ENCODE results near the gene IL11.

Gene IL11

GRCh38 chr19:55389386-55390317, 19.4 kb upstream of the IL11 start:
- Histone ChIP-seq H3K4me1 (ENCODE audit: insufficient read depth, low read length) (peaks cover 38% of the 10 kb centered on the region), H3K4me3 (ENCODE audit: low read depth in 1 of 2, low read length in 2 of 2) (no peak overlapping the region), H3K4me2 (ENCODE audit: insufficient read depth, low read length) (peak overlapping the region; percentile 98; the same call in 1 of the 2 replicates), H3K27ac (ENCODE audit: low read length) (no peak overlapping the region), H4K20me1 (ENCODE audit: insufficient read depth, low read length) (peaks cover 57% of the 10 kb centered on the region), H3K79me2 (ENCODE audit: insufficient read depth, low read length) (peaks cover 45% of the 10 kb centered on the region), H2AFZ (ENCODE audit: low read depth, low read length) (no peak overlapping the region), H3K9ac (ENCODE audit: low read depth, low read length) (no peak overlapping the region), H3K27me3 (ENCODE audit: insufficient read depth, low read length, poor library complexity) (no peaks in the 10 kb centered on the region), H3K36me3 (ENCODE audit: insufficient read depth, low read length) (peaks cover 48% of the 10 kb centered on the region), H3K9me3 (ENCODE audit: insufficient read depth, low read length, severe bottlenecking) (no peaks in the 10 kb centered on the region)
- TF ChIP-seq EZH2 (IDR thresholded peaks at IDR 0.05; ENCODE audit: borderline replicate concordance, low read depth, low read length, severe bottlenecking), result no peak
- TF ChIP-seq, protein P1, sequence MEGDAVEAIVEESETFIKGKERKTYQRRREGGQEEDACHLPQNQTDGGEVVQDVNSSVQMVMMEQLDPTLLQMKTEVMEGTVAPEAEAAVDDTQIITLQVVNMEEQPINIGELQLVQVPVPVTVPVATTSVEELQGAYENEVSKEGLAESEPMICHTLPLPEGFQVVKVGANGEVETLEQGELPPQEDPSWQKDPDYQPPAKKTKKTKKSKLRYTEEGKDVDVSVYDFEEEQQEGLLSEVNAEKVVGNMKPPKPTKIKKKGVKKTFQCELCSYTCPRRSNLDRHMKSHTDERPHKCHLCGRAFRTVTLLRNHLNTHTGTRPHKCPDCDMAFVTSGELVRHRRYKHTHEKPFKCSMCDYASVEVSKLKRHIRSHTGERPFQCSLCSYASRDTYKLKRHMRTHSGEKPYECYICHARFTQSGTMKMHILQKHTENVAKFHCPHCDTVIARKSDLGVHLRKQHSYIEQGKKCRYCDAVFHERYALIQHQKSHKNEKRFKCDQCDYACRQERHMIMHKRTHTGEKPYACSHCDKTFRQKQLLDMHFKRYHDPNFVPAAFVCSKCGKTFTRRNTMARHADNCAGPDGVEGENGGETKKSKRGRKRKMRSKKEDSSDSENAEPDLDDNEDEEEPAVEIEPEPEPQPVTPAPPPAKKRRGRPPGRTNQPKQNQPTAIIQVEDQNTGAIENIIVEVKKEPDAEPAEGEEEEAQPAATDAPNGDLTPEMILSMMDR (IDR thresholded peaks at IDR 0.05; ENCODE audit: borderline replicate concordance, extremely low read depth, low read length, poor library complexity, severe bottlenecking), result no peak
- DNase-seq, result no peak
- ATAC-seq (ENCODE audit: insufficient read depth, low read depth), result no peak

- Histone ChIP-seq H3K9ac (ENCODE audit: low read depth, low read length) (peak overlapping the region; percentile 82), H2AFZ (ENCODE audit: low read depth, low read length) (no peak overlapping the region), H4K20me1 (ENCODE audit: insufficient read depth, low read length) (peaks cover 57% of the 10 kb centered on the region), H3K9me3 (ENCODE audit: insufficient read depth, low read length, severe bottlenecking) (no peaks in the 10 kb centered on the region), H3K4me1 (ENCODE audit: insufficient read depth, low read length) (peaks cover 47% of the 10 kb centered on the region), H3K4me2 (ENCODE audit: insufficient read depth, low read length) (peak overlapping the region; percentile 98), H3K27me3 (ENCODE audit: insufficient read depth, low read length, poor library complexity) (no peaks in the 10 kb centered on the region), H3K36me3 (ENCODE audit: insufficient read depth, low read length) (peaks cover 48% of the 10 kb centered on the region), H3K27ac (ENCODE audit: low read length) (peak overlapping the region; percentile 81), H3K79me2 (ENCODE audit: insufficient read depth, low read length) (peaks cover 61% of the 10 kb centered on the region), H3K4me3 (ENCODE audit: low read depth in 1 of 2, low read length in 2 of 2) (peak overlapping the region in 1 of 2 experiments; percentile 69; a peak in 2 of 4 replicates)
- TF ChIP-seq, protein P1 (IDR thresholded peaks at IDR 0.05; ENCODE audit: borderline replicate concordance, extremely low read depth, low read length, poor library complexity, severe bottlenecking), result no peak
- TF ChIP-seq EZH2 (IDR thresholded peaks at IDR 0.05; ENCODE audit: borderline replicate concordance, low read depth, low read length, severe bottlenecking), result no peak
- DNase-seq (no peak), ATAC-seq (ENCODE audit: insufficient read depth, low read depth) (no peak)
These were observed 17.7 kb upstream of the IL11 start for GRCh38 chr19:55387736-55388497.

GRCh38 chr19:55386493-55386971, 16.3 kb upstream of the IL11 start:
- peaks cover 57% of the 10 kb centered on the region for H4K20me1 ChIP-seq (ENCODE audit: insufficient read depth, low read length)

More at GRCh38 chr19:55386493-55386971, 16.3 kb upstream of the IL11 start:
- DNase-seq (no peak), ATAC-seq (ENCODE audit: insufficient read depth, low read depth) (no peak)
- Histone ChIP-seq H3K27me3 (ENCODE audit: insufficient read depth, low read length, poor library complexity) (no peaks in the 10 kb centered on the region), H3K36me3 (ENCODE audit: insufficient read depth, low read length) (peaks cover 48% of the 10 kb centered on the region), H3K27ac (ENCODE audit: low read length) (peak overlapping the region; percentile 81), H3K4me3 (ENCODE audit: low read depth in 1 of 2, low read length in 2 of 2) (peak overlapping the region; percentile 45 to 69), H2AFZ (ENCODE audit: low read depth, low read length) (no peak overlapping the region), H3K79me2 (ENCODE audit: insufficient read depth, low read length) (peaks cover 75% of the 10 kb centered on the region), H3K9ac (ENCODE audit: low read depth, low read length) (peak overlapping the region; percentile 82), H3K9me3 (ENCODE audit: insufficient read depth, low read length, severe bottlenecking) (no peaks in the 10 kb centered on the region), H3K4me2 (ENCODE audit: insufficient read depth, low read length) (peak overlapping the region; percentile 98), H3K4me1 (ENCODE audit: insufficient read depth, low read length) (peaks cover 60% of the 10 kb centered on the region)
- no peak for TF ChIP-seq EZH2 (IDR thresholded peaks at IDR 0.05; ENCODE audit: borderline replicate concordance, low read depth, low read length, severe bottlenecking)
- TF ChIP-seq, protein P1 (IDR thresholded peaks at IDR 0.05; ENCODE audit: borderline replicate concordance, extremely low read depth, low read length, poor library complexity, severe bottlenecking), result no peak
